Measurements from ENCODE around the gene TBC1D10A. TPM values are rescaled to one million over a fixed set of nuclear protein-coding genes. Genes with fewer than 3 reads are reported as not detected.

Gene TBC1D10A
- total RNA-seq, 2 experiments from 2014 or later, result 38.9 to 41.8 TPM

- no peak for TF ChIP-seq CTCF (IDR thresholded peaks at IDR 0.05)
- no peak for ATAC-seq (ENCODE audit: poor library complexity)
- ChIA-PET CTCF (interaction anchor here (2.4 kb wide), 1 partner anchor 11 kb away, joined by 12 read pairs; the partner anchor contains the start of gene CASTOR1), POLR2A (interaction anchor here (11.8 kb wide), 1 partner anchor 8 kb away, joined by 268 read pairs; the partner anchor contains the start of gene CASTOR1)
- no peaks in the 10 kb centered on the region for H3K27me3 Mint-ChIP-seq
- Histone ChIP-seq H3K36me3 (ENCODE audit: insufficient read depth, low read length) (peaks cover 88% of the 10 kb centered on the region), H3K27me3 (ENCODE audit: control insufficient read depth in 1 of 2, insufficient read depth in 2 of 2, low read length in 2 of 2) (no peaks in the 10 kb centered on the region), H3K9me3 (ENCODE audit: control insufficient read depth in 1 of 2, insufficient read depth in 1 of 2, low read length in 2 of 2) (no peaks in the 10 kb centered on the region), H3K27ac (ENCODE audit: low read depth in 1 of 2, low read length in 2 of 2) (peak overlapping the region; percentile 74 to 86), H3K4me3 (ENCODE audit: low read length) (no peak overlapping the region), H3K4me1 (ENCODE audit: insufficient read depth, low read length) (peaks cover 98% of the 10 kb centered on the region)
- H3K36me3 Mint-ChIP-seq (ENCODE audit: low read depth), result peaks cover 89% of the 10 kb centered on the region
- intact Hi-C loops (cut with DNase I, micrococcal nuclease), result no loop called here
- no peaks in the 10 kb centered on the region for H3K9me3 Mint-ChIP-seq
- peak overlapping the region; percentile 25 for H3K4me3 Mint-ChIP-seq
- H3K4me1 Mint-ChIP-seq (ENCODE audit: low read depth), result peaks cover 83% of the 10 kb centered on the region
- peak overlapping the region; percentile 83 for H3K27ac Mint-ChIP-seq
- no peak for DNase-seq
These were observed 27.4 kb downstream of the TBC1D10A start for GRCh38 chr22:30299322-30299721.

GRCh38 chr22:30297991-30298701 lies 28.6 kb downstream of the TBC1D10A start:
- ChIA-PET POLR2A (interaction anchor here (1.1 to 2.8 kb wide), 6 partner anchors 8 to 58 kb away, joined by 3 to 12 read pairs (median 8); partner anchors contain the start of genes CASTOR1, CCDC157, SF3A1 and TBC1D10A), CTCF (interaction anchor here (2.4 kb wide), 1 partner anchor 10 kb away, joined by 12 read pairs; the partner anchor contains the start of gene CASTOR1)
- DNase-seq (no peak), ATAC-seq (ENCODE audit: poor library complexity) (no peak)
- Histone ChIP-seq H3K27ac (ENCODE audit: low read depth in 1 of 2, low read length in 2 of 2) (peak overlapping the region; percentile 74 to 86), H3K4me1 (ENCODE audit: insufficient read depth, low read length) (peaks cover 89% of the 10 kb centered on the region), H3K27me3 (ENCODE audit: control insufficient read depth in 1 of 2, insufficient read depth in 2 of 2, low read length in 2 of 2) (no peaks in the 10 kb centered on the region), H3K9me3 (ENCODE audit: control insufficient read depth in 1 of 2, insufficient read depth in 1 of 2, low read length in 2 of 2) (no peaks in the 10 kb centered on the region), H3K4me3 (ENCODE audit: low read length) (no peak overlapping the region), H3K36me3 (ENCODE audit: insufficient read depth, low read length) (peaks cover 88% of the 10 kb centered on the region)
- Mint-ChIP-seq H3K4me3 (peak overlapping the region; percentile 4), H3K27me3 (no peaks in the 10 kb centered on the region), H3K4me1 (ENCODE audit: low read depth) (peaks cover 83% of the 10 kb centered on the region), H3K27ac (peak overlapping the region; percentile 83), H3K9me3 (no peaks in the 10 kb centered on the region), H3K36me3 (ENCODE audit: low read depth) (peaks cover 92% of the 10 kb centered on the region)
- TF ChIP-seq CTCF (IDR thresholded peaks at IDR 0.05), result no peak
- intact Hi-C loops (cut with DNase I, micrococcal nuclease), result loop anchor here in 1 of 2 experiments (2.0 kb wide), 1 partner anchor 15 kb away; no protein-coding TSS in a partner anchor

GRCh38 chr22:30297276-30297990 lies 29.3 kb downstream of the TBC1D10A start:
- H3K27ac ChIP-seq (ENCODE audit: low read depth in 1 of 2, low read length in 2 of 2), result peak overlapping the region; percentile 74 to 86
- H3K27me3 ChIP-seq (ENCODE audit: control insufficient read depth in 1 of 2, insufficient read depth in 2 of 2, low read length in 2 of 2), result no peaks in the 10 kb centered on the region
- DNase-seq (no peak), ATAC-seq (ENCODE audit: poor library complexity) (no peak)
- POLR2A ChIA-PET, result interaction anchor here (1.1 to 2.8 kb wide), 6 partner anchors 8 to 59 kb away, joined by 3 to 12 read pairs (median 8); partner anchors contain the start of genes CASTOR1, CCDC157, SF3A1 and TBC1D10A
- no peaks in the 10 kb centered on the region for H3K9me3 Mint-ChIP-seq
- H3K9me3 ChIP-seq (ENCODE audit: control insufficient read depth in 1 of 2, insufficient read depth in 1 of 2, low read length in 2 of 2), result no peaks in the 10 kb centered on the region
- peak overlapping the region; percentile 58 for H3K4me3 Mint-ChIP-seq
- H3K4me1 Mint-ChIP-seq (ENCODE audit: low read depth), result peaks cover 80% of the 10 kb centered on the region
- H3K27me3 Mint-ChIP-seq, result no peaks in the 10 kb centered on the region
- peak overlapping the region; percentile 83 for H3K27ac Mint-ChIP-seq
- peaks cover 91% of the 10 kb centered on the region for H3K36me3 Mint-ChIP-seq (ENCODE audit: low read depth)
- no peak for TF ChIP-seq CTCF (IDR thresholded peaks at IDR 0.05)
- H3K4me3 ChIP-seq (ENCODE audit: low read length), result no peak overlapping the region
- intact Hi-C loops (cut with DNase I, micrococcal nuclease), result loop anchor here in 1 of 2 experiments (2.0 kb wide), 1 partner anchor 15 kb away; no protein-coding TSS in a partner anchor
- CTCF ChIA-PET, result interaction anchor here (2.4 kb wide), 1 partner anchor 9 kb away, joined by 12 read pairs; the partner anchor contains the start of gene CASTOR1
- peaks cover 82% of the 10 kb centered on the region for H3K4me1 ChIP-seq (ENCODE audit: insufficient read depth, low read length)
- H3K36me3 ChIP-seq (ENCODE audit: insufficient read depth, low read length), result peaks cover 94% of the 10 kb centered on the region

Measured in CD4-positive, alpha-beta T cell (primary cell).